OCI-M1 (cell line): Measurements from ENCODE around the gene CDC37L1.
"Not testable (repeated sequence)": the region's sequence is repeated elsewhere in the genome, so short reads cannot be mapped to it uniquely, and the experiment has no call there.

Source experiments
- DNase-seq: peaks from one replicate; lab custom pipeline; 2025; lab: John Stamatoyannopoulos, UW

CDC37L1 gene

DNA sequence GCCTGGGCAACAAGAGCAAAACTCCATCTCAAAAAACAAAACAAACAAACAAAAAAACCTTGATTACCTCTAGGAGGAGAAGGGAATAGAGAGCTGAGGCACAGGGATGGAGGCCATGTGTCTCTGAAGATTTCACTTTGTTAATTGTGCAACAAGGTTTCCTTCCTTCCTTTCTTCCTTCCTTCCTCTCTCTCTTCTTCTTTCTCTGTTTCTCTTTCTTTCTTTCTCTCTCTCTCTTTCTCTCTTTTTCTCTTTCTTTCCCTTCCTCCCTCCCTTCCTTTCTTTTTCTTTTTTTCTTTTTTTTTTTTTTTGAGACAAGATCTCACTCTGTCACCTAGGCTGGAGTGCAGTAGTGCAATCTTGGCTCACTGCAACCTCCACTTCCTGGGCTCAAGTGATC lies 75.2 kb downstream of the CDC37L1 start:
- not testable (repeated sequence) for DNase-seq

DNA sequence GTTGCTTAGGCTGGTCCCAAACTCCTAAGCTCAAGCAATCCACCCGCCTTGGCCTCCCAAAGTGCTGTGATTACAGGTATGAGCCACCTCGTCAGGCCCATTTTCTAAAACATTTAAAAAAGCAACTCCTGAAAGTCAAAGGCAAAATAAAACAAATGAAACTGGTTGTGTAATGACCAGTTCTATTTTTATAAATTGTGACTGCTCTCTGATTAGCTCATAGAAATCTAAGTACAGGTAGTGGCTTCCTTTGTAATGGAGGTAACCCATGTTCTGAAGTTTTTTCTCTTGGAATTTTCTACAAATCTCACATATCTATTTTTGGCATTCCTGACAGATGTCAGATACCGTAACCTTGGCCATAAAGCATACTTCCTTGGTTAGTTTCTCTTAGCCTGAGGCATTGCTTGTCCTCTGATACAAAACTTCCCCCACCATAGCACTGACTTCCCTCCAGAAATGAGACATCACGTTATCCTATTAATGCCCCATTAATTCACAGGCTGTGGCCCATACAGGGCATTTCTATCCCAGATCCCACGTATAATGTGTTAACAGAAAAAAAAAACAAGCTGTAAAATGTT lies 75.7 kb downstream of the CDC37L1 start:
- DNase-seq = no peak

DNA sequence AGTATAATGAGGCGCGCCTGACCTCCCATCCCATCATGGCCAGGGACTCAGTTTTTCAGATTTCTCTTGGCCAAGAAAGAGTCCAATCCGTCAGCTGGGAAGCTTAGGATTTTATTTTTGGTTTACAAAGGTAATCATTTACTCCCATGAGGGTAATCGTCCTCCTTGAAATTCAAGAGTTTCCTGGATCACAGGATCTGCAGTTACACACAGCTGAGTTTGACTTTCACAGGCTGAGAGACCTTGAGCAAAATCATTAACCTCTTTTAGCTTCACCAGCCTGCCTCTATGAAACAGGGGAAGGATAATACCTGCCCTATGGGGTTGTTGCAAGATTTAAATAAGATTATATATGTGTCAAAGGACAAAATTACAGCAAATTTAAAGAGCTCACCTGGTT lies 77.1 kb downstream of the CDC37L1 start:
- no peak for DNase-seq
